Mammary epithelial cell (primary cell): ENCODE measurements around the gene RPS27L.

ENCODE experiments used
- CTCF ChIP-seq, 2 donors: IDR thresholded peaks in 1 of 2; conservative IDR thresholded peaks in 1 of 2; 2 replicates each; pipeline ENCODE4 v1.5.1; 2011 to 2012; ENCODE audit warnings: inconsistent platforms in 2 of 2, low read length in 2 of 2, mild to moderate bottlenecking in 2 of 2, control low read depth in 1 of 2, low read depth in 1 of 2; ENCODE audit not compliant: insufficient read depth in 1 of 2; ENCODE audit errors: extremely low read depth in 1 of 2
- EZH2 ChIP-seq: IDR thresholded peaks from 2 replicates; pipeline ENCODE4 v1.6.1; 2012; ENCODE audit warnings: low read length, inconsistent platforms, borderline replicate concordance

GRCh38 chr15:63206079-63206478, 48.8 kb upstream of the RPS27L start:
- TF ChIP-seq CTCF (conservative IDR thresholded peaks at IDR 0.05 in 1 of 2, IDR thresholded peaks at IDR 0.05 in 1 of 2; ENCODE audit: extremely low read depth in 1 of 2, insufficient read depth in 1 of 2, low read depth in 1 of 2, low read length in 2 of 2) = no peak
- no peak for TF ChIP-seq EZH2
